ENCODE data around the gene SPINT2. TPM values are rescaled to one million over a fixed set of nuclear protein-coding genes. Genes with fewer than 3 reads are reported as not detected.

The SPINT2 gene
- total RNA-seq, 1 experiment from 2014 or later = 1,023 TPM

DNA sequence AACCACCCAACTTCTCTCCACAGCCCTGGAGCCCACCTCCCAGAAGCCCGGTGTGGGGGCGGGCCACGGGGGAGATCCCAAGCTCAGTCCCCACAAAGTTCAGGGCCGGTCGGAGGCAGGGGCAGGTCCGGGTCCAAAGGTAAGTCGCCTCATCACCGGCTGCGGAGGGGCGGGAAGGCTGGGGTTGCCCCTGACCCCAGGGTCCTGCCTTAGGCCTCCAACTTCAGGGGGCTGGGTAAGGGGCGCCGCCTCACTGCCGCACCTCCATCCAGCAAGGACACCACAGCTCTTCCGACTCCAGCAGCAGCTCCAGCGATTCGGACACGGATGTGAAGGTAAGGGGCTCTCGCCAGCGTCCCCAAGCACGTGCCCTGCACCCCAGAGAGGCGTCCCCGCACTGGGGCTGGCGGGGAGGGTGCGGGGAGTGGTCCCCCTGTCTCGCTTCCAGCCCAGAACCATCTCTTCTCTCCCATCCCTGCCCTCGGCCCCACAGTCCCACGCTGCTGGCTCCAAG lies 40.0 kb downstream of the SPINT2 start:
- peaks cover 49% of the 10 kb centered on the region for H3K4me1 Mint-ChIP-seq (ENCODE audit: low read depth, unreplicated experiment)
- peaks cover 80% of the 10 kb centered on the region for H3K36me3 Mint-ChIP-seq (ENCODE audit: insufficient read depth, unreplicated experiment)
- peak overlapping the region; percentile 96 for H3K27ac Mint-ChIP-seq (ENCODE audit: unreplicated experiment)
- H3K27me3 Mint-ChIP-seq (ENCODE audit: unreplicated experiment) = no peaks in the 10 kb centered on the region
- BruUV-seq (replicated peaks) = TSS peak; percentile 82
- TF ChIP-seq, protein P1, sequence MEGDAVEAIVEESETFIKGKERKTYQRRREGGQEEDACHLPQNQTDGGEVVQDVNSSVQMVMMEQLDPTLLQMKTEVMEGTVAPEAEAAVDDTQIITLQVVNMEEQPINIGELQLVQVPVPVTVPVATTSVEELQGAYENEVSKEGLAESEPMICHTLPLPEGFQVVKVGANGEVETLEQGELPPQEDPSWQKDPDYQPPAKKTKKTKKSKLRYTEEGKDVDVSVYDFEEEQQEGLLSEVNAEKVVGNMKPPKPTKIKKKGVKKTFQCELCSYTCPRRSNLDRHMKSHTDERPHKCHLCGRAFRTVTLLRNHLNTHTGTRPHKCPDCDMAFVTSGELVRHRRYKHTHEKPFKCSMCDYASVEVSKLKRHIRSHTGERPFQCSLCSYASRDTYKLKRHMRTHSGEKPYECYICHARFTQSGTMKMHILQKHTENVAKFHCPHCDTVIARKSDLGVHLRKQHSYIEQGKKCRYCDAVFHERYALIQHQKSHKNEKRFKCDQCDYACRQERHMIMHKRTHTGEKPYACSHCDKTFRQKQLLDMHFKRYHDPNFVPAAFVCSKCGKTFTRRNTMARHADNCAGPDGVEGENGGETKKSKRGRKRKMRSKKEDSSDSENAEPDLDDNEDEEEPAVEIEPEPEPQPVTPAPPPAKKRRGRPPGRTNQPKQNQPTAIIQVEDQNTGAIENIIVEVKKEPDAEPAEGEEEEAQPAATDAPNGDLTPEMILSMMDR (IDR thresholded peaks at IDR 0.05; ENCODE audit: unreplicated experiment) = no peak
- CTCF ChIA-PET = interaction anchor here (0.5 to 1.3 kb wide), 9 partner anchors 10 to 165 kb away, joined by 3 to 18 read pairs (median 4); partner anchors contain the start of genes CATSPERG and PSMD8
- intact Hi-C loops (cut with micrococcal nuclease; ENCODE audit: unreplicated experiment) = no loop called here
- DNase-seq = no peak
- peak overlapping the region; percentile 96 for H3K4me3 Mint-ChIP-seq (ENCODE audit: low read depth, unreplicated experiment)
- H3K9me3 Mint-ChIP-seq (ENCODE audit: low read depth, unreplicated experiment) = no peaks in the 10 kb centered on the region

DNA sequence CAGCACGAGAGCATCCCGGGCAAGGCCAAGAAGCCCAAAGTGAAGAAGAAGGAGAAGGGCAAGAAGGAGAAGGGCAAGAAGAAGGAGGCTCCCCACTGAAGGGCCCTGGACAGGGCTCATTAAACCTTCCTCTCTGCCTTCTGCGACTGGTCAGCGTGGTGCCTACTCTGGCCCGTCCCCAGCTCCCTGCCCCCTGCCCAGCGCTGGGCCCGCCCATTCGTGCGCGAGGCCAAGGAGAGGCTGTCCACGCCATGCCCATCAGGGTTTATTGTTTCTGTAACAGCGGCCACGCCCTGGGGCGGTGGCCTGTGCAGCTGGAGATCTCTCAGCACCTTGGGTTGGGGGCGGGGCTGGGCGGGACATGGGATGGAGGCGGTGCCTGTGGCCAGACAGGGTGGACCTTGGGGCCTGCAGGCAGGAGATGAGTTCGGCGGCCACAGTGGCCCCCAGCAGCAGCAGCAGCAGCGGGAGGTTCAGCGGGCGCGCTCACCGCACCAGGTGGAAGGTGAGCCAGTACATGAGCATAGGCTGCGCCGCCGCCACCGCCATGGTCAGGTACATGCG lies 40.6 kb downstream of the SPINT2 start:
- peak overlapping the region; percentile 96 for H3K4me3 Mint-ChIP-seq (ENCODE audit: low read depth, unreplicated experiment)
- H3K4me1 Mint-ChIP-seq (ENCODE audit: low read depth, unreplicated experiment) = peaks cover 46% of the 10 kb centered on the region
- DNase-seq = peak; percentile 97
- peak overlapping the region; percentile 96 for H3K27ac Mint-ChIP-seq (ENCODE audit: unreplicated experiment)
- CTCF ChIA-PET = interaction anchor here (0.5 to 1.3 kb wide), 7 partner anchors 11 to 166 kb away, joined by 3 to 18 read pairs (median 4); partner anchors contain the start of genes CATSPERG and PSMD8
- TF ChIP-seq, protein P1 (IDR thresholded peaks at IDR 0.05; ENCODE audit: unreplicated experiment) = no peak
- BruUV-seq (replicated peaks) = no TSS peak
- no peaks in the 10 kb centered on the region for H3K9me3 Mint-ChIP-seq (ENCODE audit: low read depth, unreplicated experiment)
- H3K27me3 Mint-ChIP-seq (ENCODE audit: unreplicated experiment) = no peaks in the 10 kb centered on the region
- intact Hi-C loops (cut with micrococcal nuclease; ENCODE audit: unreplicated experiment) = no loop called here
- H3K36me3 Mint-ChIP-seq (ENCODE audit: insufficient read depth, unreplicated experiment) = peaks cover 84% of the 10 kb centered on the region

DNA sequence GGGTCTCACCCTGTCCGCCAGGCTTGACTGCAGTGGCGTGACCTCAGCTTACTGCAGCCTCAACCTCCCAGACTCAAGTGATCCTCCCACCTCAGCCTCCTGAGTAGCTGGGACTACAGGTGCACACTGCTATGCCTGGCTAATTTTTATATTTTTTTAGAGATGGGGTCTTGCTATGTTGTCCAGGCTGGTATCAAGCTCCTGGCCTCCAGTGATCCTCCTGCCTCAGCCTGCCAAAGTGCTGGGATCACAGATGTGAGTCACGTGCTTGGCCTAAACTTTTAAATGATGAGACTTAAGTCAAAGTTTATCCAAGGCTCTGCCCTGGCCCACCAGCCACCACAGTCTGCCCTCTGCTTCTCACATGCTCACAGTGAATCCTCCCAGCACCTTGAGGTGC lies 41.9 kb downstream of the SPINT2 start:
- TF ChIP-seq, protein P1 (IDR thresholded peaks at IDR 0.05; ENCODE audit: unreplicated experiment) = no peak
- Mint-ChIP-seq H3K27ac (ENCODE audit: unreplicated experiment) (no peak overlapping the region), H3K4me1 (ENCODE audit: low read depth, unreplicated experiment) (peaks cover 35% of the 10 kb centered on the region), H3K36me3 (ENCODE audit: insufficient read depth, unreplicated experiment) (peaks cover 80% of the 10 kb centered on the region), H3K27me3 (ENCODE audit: unreplicated experiment) (no peaks in the 10 kb centered on the region), H3K9me3 (ENCODE audit: low read depth, unreplicated experiment) (peaks cover 4% of the 10 kb centered on the region), H3K4me3 (ENCODE audit: low read depth, unreplicated experiment) (no peak overlapping the region)
- CTCF ChIA-PET = no interaction called here
- intact Hi-C loops (cut with micrococcal nuclease; ENCODE audit: unreplicated experiment) = no loop called here
- DNase-seq = no peak
- BruUV-seq (replicated peaks) = no TSS peak

DNA sequence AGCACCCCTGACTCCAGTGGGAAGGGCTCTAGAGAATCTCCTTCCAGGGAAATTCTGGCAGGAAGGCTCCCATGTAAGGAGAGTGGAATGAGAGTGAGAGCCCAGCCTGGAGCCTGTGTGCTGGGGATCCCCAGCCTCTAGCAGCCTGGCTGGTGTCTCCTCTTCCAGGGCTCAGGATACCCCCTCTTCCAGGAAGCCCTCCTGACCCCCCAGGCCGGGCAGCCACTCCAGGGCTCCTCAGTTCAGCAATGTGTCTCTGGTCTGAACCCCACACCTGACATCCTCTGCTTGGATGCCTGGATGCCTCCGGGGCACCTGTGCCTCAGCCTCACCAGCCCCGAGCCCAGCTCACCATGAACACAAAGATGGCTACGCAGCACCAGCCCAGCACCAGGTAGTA lies 42.7 kb downstream of the SPINT2 start:
- H3K36me3 Mint-ChIP-seq (ENCODE audit: insufficient read depth, unreplicated experiment) = peaks cover 74% of the 10 kb centered on the region
- peak overlapping the region; percentile 80 for H3K27ac Mint-ChIP-seq (ENCODE audit: unreplicated experiment)
- DNase-seq = no peak
- no peaks in the 10 kb centered on the region for H3K27me3 Mint-ChIP-seq (ENCODE audit: unreplicated experiment)
- no TSS peak for BruUV-seq (replicated peaks)
- no peak overlapping the region for H3K4me3 Mint-ChIP-seq (ENCODE audit: low read depth, unreplicated experiment)
- TF ChIP-seq, protein P1 (IDR thresholded peaks at IDR 0.05; ENCODE audit: unreplicated experiment) = no peak
- peaks cover 35% of the 10 kb centered on the region for H3K4me1 Mint-ChIP-seq (ENCODE audit: low read depth, unreplicated experiment)
- H3K9me3 Mint-ChIP-seq (ENCODE audit: low read depth, unreplicated experiment) = peaks cover 4% of the 10 kb centered on the region
- CTCF ChIA-PET = no interaction called here
- intact Hi-C loops (cut with micrococcal nuclease; ENCODE audit: unreplicated experiment) = no loop called here
